ENCODE results near the gene ATP6V0A1. TPM values are rescaled to one million over a fixed set of nuclear protein-coding genes. Genes with fewer than 3 reads are reported as not detected.

The ATP6V0A1 gene
- polyA plus RNA-seq, 4 donors, result 38.7 to 125 (median 69.2) TPM

DNA sequence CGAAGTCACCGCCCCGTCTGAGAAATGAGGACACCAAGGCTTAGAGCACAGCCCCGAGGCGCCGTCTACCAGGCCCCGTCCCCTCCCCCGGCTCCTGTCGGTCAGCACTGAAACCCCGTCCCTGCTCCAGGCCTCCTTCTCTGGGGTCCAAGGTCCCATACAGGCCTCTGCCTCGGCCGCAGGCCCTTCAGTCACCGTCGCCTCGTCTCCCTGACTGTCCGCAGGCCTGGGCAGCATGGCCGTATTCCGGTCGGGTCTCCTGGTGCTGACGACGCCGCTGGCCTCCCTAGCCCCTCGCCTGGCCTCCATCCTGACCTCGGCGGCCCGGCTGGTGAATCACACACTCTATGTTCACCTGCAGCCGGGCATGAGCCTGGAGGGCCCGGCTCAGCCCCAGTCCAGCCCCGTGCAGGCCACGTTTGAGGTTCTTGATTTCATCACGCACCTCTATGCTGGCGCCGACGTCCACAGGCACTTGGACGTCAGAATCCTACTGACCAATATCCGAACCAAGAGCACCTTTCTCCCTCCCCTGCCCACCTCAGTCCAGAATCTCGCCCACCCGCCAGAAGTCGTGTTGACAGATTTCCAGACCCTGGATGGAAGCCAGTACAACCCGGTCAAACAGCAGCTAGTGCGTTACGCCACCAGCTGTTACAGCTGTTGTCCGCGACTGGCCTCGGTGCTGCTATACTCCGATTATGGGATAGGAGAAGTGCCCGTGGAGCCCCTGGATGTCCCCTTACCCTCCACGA lies 103.9 kb downstream of the ATP6V0A1 start:
- peaks cover 2 to 41% (median 5%) of the 10 kb centered on the region in 3 donors for H3K36me3 ChIP-seq (ENCODE audit: control insufficient read depth in 3 of 3, insufficient read depth in 2 of 3, low read depth in 1 of 3, low read length in 3 of 3)
- H3K27me3 ChIP-seq (ENCODE audit: control insufficient read depth in 3 of 3, insufficient read depth in 3 of 3, low read length in 3 of 3), result no peaks in the 10 kb centered on the region
- 3 to 8% (median 6%) methylated on average over 46 to 48 of the region's 48 CpGs for WGBS, 3 donors
- peak overlapping the region; percentile 61 to 93 (median 90) for H3K27ac ChIP-seq (ENCODE audit: low read depth in 1 of 3, low read length in 2 of 3)
- DNase-seq, result peak in 1 of 2 donors; percentile 68
- peaks cover 8 to 32% (median 10%) of the 10 kb centered on the region in 3 donors for H3K4me1 ChIP-seq (ENCODE audit: control insufficient read depth in 3 of 3, insufficient read depth in 2 of 3, low read depth in 1 of 3, low read length in 2 of 3)
- peak overlapping the region; percentile 70 to 97 (median 78) for H3K4me3 ChIP-seq (ENCODE audit: low read depth in 1 of 3, low read length in 3 of 3)
- no peaks in the 10 kb centered on the region for H3K9me3 ChIP-seq (ENCODE audit: control insufficient read depth in 2 of 2, insufficient read depth in 1 of 2, low read depth in 1 of 2, low read length in 1 of 2)
- FAIRE-seq, result no peak

DNA sequence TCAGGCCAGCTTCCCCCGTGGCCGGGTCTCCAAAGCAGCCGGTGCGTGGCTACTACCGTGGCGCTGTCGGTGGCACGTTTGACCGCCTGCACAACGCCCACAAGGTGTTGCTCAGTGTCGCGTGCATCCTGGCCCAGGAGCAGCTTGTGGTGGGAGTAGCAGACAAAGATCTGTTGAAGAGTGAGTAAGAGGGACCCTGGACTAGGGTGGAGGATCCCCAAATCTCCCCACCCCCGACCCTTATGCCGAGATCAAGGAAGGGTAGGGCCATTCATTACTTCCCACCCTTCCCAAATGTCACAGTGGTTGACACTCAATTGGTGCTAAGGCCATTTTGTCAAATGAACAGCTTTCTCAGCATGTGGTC lies 104.4 kb downstream of the ATP6V0A1 start:
- 27 to 65% (median 37%) methylated on average over 14 of the region's 14 CpGs for WGBS, 3 donors
- Histone ChIP-seq H3K4me1 (ENCODE audit: control insufficient read depth in 3 of 3, insufficient read depth in 2 of 3, low read depth in 1 of 3, low read length in 2 of 3) (peaks cover 8 to 34% (median 10%) of the 10 kb centered on the region in 3 donors), H3K4me3 (ENCODE audit: low read depth in 1 of 3, low read length in 3 of 3) (peak overlapping the region; percentile 70 to 97 (median 78)), H3K9me3 (ENCODE audit: control insufficient read depth in 2 of 2, insufficient read depth in 1 of 2, low read depth in 1 of 2, low read length in 1 of 2) (no peaks in the 10 kb centered on the region), H3K36me3 (ENCODE audit: control insufficient read depth in 3 of 3, insufficient read depth in 2 of 3, low read depth in 1 of 3, low read length in 3 of 3) (peaks cover 2 to 43% (median 5%) of the 10 kb centered on the region in 3 donors), H3K27ac (ENCODE audit: low read depth in 1 of 3, low read length in 2 of 3) (peak overlapping the region; percentile 61 to 93 (median 90)), H3K27me3 (ENCODE audit: control insufficient read depth in 3 of 3, insufficient read depth in 3 of 3, low read length in 3 of 3) (no peaks in the 10 kb centered on the region)
- no peak for FAIRE-seq
- no peak for DNase-seq

DNA sequence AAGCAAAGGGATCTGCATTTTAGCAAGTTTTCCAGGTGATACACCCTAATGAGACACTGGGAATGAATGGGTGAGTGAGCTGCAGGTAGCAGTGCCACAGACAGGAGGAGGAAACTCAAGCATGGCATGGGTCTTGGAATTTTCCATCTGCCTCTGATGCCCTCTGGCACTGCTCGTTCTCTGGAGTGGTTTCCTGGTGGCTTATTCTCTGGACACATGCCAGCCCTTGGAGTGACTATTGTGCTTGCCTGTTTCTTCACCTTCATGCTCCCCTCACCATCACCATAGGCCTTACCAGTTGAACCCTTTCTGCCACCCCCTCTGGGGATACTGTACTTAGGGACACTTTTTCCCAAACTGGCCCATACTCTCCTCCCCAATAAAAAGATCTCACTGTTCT lies 104.9 kb downstream of the ATP6V0A1 start:
- WGBS, 3 donors, result 0 to 31% (median 22%) methylated on average over 1 of the region's 1 CpG
- Histone ChIP-seq H3K4me3 (ENCODE audit: low read depth in 1 of 3, low read length in 3 of 3) (peak overlapping the region in 2 of 3 donors; percentile 70 to 97), H3K36me3 (ENCODE audit: control insufficient read depth in 3 of 3, insufficient read depth in 2 of 3, low read depth in 1 of 3, low read length in 3 of 3) (peaks cover 4 to 47% (median 5%) of the 10 kb centered on the region in 3 donors), H3K4me1 (ENCODE audit: control insufficient read depth in 3 of 3, insufficient read depth in 2 of 3, low read depth in 1 of 3, low read length in 2 of 3) (peaks cover 8 to 39% (median 10%) of the 10 kb centered on the region in 3 donors), H3K27me3 (ENCODE audit: control insufficient read depth in 3 of 3, insufficient read depth in 3 of 3, low read length in 3 of 3) (no peaks in the 10 kb centered on the region), H3K9me3 (ENCODE audit: control insufficient read depth in 2 of 2, insufficient read depth in 1 of 2, low read depth in 1 of 2, low read length in 1 of 2) (no peaks in the 10 kb centered on the region), H3K27ac (ENCODE audit: low read depth in 1 of 3, low read length in 2 of 3) (peak overlapping the region in 1 of 3 donors; percentile 90)
- DNase-seq, result peak in 1 of 2 donors; percentile 79
- FAIRE-seq, result no peak

DNA sequence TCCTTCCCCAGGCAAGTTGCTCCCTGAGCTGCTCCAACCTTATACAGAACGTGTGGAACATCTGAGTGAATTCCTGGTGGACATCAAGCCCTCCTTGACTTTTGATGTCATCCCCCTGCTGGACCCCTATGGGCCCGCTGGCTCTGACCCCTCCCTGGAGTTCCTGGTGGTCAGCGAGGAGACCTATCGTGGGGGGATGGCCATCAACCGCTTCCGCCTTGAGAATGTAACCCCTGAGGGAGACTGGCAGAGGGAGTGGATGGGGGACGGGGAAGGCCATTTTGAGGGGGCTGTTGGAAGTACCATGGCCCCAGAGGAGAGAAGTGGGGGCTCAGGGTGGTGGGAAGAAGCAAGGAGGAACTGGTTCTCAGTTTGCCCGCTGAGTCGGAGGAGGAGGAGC lies 105.3 kb downstream of the ATP6V0A1 start:
- no peaks in the 10 kb centered on the region for H3K9me3 ChIP-seq (ENCODE audit: control insufficient read depth in 2 of 2, insufficient read depth in 1 of 2, low read depth in 1 of 2, low read length in 1 of 2)
- DNase-seq (no peak), FAIRE-seq (no peak)
- no peaks in the 10 kb centered on the region for H3K27me3 ChIP-seq (ENCODE audit: control insufficient read depth in 3 of 3, insufficient read depth in 3 of 3, low read length in 3 of 3)
- peaks cover 8 to 43% (median 10%) of the 10 kb centered on the region in 3 donors for H3K4me1 ChIP-seq (ENCODE audit: control insufficient read depth in 3 of 3, insufficient read depth in 2 of 3, low read depth in 1 of 3, low read length in 2 of 3)
- peaks cover 4 to 51% (median 5%) of the 10 kb centered on the region in 3 donors for H3K36me3 ChIP-seq (ENCODE audit: control insufficient read depth in 3 of 3, insufficient read depth in 2 of 3, low read depth in 1 of 3, low read length in 3 of 3)
- peak overlapping the region in 1 of 3 donors; percentile 70 for H3K4me3 ChIP-seq (ENCODE audit: low read depth in 1 of 3, low read length in 3 of 3)
- WGBS, 3 donors, result 82 to 89% (median 84%) methylated on average over 7 to 9 of the region's 9 CpGs
- H3K27ac ChIP-seq (ENCODE audit: low read depth in 1 of 3, low read length in 2 of 3), result peak overlapping the region in 2 of 3 donors; percentile 1 to 90

DNA sequence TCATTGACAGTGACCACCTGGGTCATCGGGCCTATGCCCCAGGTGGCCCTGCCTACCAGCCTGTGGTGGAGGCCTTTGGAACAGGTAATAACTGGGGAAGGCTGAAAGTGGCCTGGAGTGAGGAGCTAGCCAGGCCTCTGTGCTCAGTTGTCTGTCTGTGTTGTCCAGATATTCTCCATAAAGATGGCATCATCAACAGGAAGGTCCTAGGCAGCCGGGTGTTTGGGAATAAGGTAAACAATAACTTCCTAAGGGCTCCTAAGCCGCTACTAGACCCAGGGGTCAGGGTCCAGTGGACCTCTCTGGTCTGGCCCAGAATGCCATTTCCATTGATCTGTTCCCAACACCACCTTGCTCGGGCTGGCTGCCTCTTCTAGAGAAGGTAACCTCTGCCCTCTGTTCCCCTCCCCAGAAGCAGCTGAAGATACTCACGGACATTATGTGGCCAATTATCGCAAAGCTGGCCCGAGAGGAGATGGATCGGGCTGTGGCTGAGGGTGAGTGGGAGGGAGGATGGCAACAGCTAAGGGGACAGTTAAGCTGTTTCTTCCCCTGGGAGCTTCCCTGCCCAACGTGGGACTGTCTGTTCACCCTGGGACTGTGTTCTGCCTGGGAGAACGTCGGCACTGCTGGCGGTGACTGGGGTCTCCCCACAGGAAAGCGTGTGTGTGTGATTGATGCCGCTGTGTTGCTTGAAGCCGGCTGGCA lies 106.3 kb downstream of the ATP6V0A1 start:
- no peaks in the 10 kb centered on the region for H3K9me3 ChIP-seq (ENCODE audit: control insufficient read depth in 2 of 2, insufficient read depth in 1 of 2, low read depth in 1 of 2, low read length in 1 of 2)
- no peak overlapping the region for H3K27ac ChIP-seq (ENCODE audit: low read depth in 1 of 3, low read length in 2 of 3)
- FAIRE-seq, result no peak
- 87 to 89% (median 88%) methylated on average over 15 of the region's 15 CpGs for WGBS, 3 donors
- no peaks in the 10 kb centered on the region for H3K27me3 ChIP-seq (ENCODE audit: control insufficient read depth in 3 of 3, insufficient read depth in 3 of 3, low read length in 3 of 3)
- DNase-seq, result no peak
- no peak overlapping the region for H3K4me3 ChIP-seq (ENCODE audit: low read depth in 1 of 3, low read length in 3 of 3)
- peaks cover 10 to 61% (median 10%) of the 10 kb centered on the region in 3 donors for H3K36me3 ChIP-seq (ENCODE audit: control insufficient read depth in 3 of 3, insufficient read depth in 2 of 3, low read depth in 1 of 3, low read length in 3 of 3)
- H3K4me1 ChIP-seq (ENCODE audit: control insufficient read depth in 3 of 3, insufficient read depth in 2 of 3, low read depth in 1 of 3, low read length in 2 of 3), result peaks cover 8 to 53% (median 10%) of the 10 kb centered on the region in 3 donors

DNA sequence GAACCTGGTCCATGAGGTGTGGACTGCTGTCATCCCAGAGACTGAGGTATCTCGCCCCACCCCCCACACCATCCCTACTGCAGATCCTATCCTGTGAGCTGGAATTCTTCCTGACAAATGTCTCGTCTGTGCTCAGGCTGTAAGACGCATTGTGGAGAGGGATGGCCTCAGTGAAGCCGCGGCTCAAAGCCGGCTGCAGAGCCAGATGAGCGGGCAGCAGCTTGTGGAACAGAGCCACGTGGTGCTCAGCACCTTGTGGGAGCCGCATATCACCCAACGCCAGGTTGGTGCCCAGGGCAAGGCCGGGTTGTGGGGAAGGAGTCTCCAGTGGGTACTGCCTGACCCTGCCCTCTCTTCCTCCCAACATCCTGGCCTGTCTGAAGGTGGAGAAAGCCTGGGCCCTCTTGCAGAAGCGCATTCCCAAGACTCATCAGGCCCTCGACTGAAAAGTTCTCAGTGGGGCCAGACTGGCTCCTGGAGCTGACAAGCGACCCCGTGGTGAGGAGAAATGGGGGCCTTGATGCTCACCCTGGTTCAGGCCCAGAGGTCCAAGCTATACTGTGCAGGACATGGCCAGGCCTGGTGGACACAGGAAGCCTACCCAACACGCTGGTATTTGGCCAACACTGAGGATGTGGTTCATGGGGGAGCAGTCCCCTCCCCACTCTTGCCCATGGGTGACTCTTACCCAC lies 107.0 kb downstream of the ATP6V0A1 start:
- Histone ChIP-seq H3K36me3 (ENCODE audit: control insufficient read depth in 3 of 3, insufficient read depth in 2 of 3, low read depth in 1 of 3, low read length in 3 of 3) (peaks cover 14 to 68% (median 14%) of the 10 kb centered on the region in 3 donors), H3K9me3 (ENCODE audit: control insufficient read depth in 2 of 2, insufficient read depth in 1 of 2, low read depth in 1 of 2, low read length in 1 of 2) (no peaks in the 10 kb centered on the region), H3K4me3 (ENCODE audit: low read depth in 1 of 3, low read length in 3 of 3) (no peak overlapping the region), H3K4me1 (ENCODE audit: control insufficient read depth in 3 of 3, insufficient read depth in 2 of 3, low read depth in 1 of 3, low read length in 2 of 3) (peaks cover 8 to 53% (median 10%) of the 10 kb centered on the region in 3 donors), H3K27ac (ENCODE audit: low read depth in 1 of 3, low read length in 2 of 3) (peak overlapping the region; percentile 71 to 97 (median 78)), H3K27me3 (ENCODE audit: control insufficient read depth in 3 of 3, insufficient read depth in 3 of 3, low read length in 3 of 3) (no peaks in the 10 kb centered on the region)
- no peak for DNase-seq
- WGBS, 3 donors, result 89 to 94% (median 92%) methylated on average over 16 of the region's 16 CpGs
- FAIRE-seq, result no peak

DNA sequence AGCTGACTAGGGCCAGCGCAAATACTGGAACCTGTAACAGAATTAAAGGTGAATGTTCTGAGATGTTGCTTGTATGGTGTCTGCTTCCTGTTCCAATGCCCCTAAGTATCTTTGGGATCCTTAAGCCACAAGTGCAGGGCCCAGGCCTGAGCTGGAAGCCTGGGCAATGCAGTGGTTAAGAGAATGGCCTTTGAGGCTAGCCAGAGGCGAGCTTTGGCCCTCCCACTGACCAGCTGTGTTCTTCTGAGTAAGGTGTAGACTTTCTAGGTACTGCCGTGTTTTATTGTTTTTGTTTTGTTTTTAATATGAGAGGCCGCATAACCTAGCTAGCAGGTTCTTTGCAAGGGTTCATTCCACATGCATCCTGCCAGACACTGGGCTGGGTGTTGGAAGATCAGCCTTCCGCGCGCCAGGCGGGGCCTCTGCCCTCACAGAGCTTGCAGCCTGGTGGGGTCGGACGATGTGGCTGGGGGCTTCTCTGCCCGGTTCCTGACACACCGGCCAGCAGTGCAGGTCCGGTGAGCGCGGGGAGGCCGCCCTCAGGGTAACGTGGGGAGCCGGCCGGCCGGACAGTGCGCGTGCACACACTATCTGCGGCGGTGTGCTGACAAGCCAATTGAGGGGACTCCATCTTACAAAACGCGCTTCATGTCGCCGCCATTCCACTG lies 107.7 kb downstream of the ATP6V0A1 start:
- FAIRE-seq, result no peak
- H3K9me3 ChIP-seq (ENCODE audit: control insufficient read depth in 2 of 2, insufficient read depth in 1 of 2, low read depth in 1 of 2, low read length in 1 of 2), result no peaks in the 10 kb centered on the region
- peaks cover 14 to 75% (median 16%) of the 10 kb centered on the region in 3 donors for H3K36me3 ChIP-seq (ENCODE audit: control insufficient read depth in 3 of 3, insufficient read depth in 2 of 3, low read depth in 1 of 3, low read length in 3 of 3)
- H3K4me1 ChIP-seq (ENCODE audit: control insufficient read depth in 3 of 3, insufficient read depth in 2 of 3, low read depth in 1 of 3, low read length in 2 of 3), result peaks cover 8 to 53% (median 10%) of the 10 kb centered on the region in 3 donors
- 33 to 50% (median 34%) methylated on average over 25 to 28 of the region's 28 CpGs for WGBS, 3 donors
- no peak for DNase-seq
- peak overlapping the region in 2 of 3 donors; percentile 88 to 89 for H3K4me3 ChIP-seq (ENCODE audit: low read depth in 1 of 3, low read length in 3 of 3)
- peak overlapping the region; percentile 71 to 97 (median 78) for H3K27ac ChIP-seq (ENCODE audit: low read depth in 1 of 3, low read length in 2 of 3)
- H3K27me3 ChIP-seq (ENCODE audit: control insufficient read depth in 3 of 3, insufficient read depth in 3 of 3, low read length in 3 of 3), result no peaks in the 10 kb centered on the region

Measured in small intestine (tissue), 7 donors.